ENCODE measurements around the gene PGAM5. TPM values are rescaled to one million over a fixed set of nuclear protein-coding genes. Genes with fewer than 3 reads are reported as not detected.

The PGAM5 gene
- total and polyA plus RNA-seq, 2 of the 4 experiments (the other 2 are of a cell fraction), result 25.2 to 37.8 TPM

DNA sequence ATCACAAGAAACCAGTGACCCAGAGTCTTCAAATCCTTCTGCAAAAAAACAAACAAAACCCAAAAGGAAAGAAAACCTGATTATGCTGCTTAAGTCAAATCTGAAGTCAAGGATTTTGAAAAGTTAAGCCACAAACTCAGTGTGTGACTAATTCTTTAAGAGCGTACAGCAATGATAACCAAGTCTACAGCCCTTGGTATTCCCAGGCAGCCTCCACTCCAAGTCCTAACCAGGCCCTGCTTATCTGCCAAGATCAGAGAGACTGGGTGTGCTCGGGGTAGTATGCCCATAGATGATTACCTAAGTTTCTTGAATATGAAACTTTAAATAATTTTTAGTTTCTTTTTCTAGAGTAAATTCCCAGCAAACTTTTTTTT lies 13.1 kb downstream of the PGAM5 start:
- no peak overlapping the region for H2AK9ac ChIP-seq (replicated peaks; ENCODE audit: low read depth, low read length, poor library complexity)
- no peak overlapping the region for H2AK5ac ChIP-seq (ENCODE audit: low read depth, low read length)
- H4K91ac ChIP-seq (ENCODE audit: insufficient read depth, low read depth, low read length), result no peak overlapping the region
- peaks cover 69% of the 10 kb centered on the region for H3K36me3 ChIP-seq (ENCODE audit: control insufficient read depth, insufficient read depth, low read length)
- no peak overlapping the region for H4K8ac ChIP-seq (ENCODE audit: low read depth in 2 of 2, low read length in 2 of 2)
- H3K9me1 ChIP-seq (ENCODE audit: insufficient read depth, low read length), result no peaks in the 10 kb centered on the region
- no peak overlapping the region for H2BK5ac ChIP-seq (ENCODE audit: low read depth, low read length, poor library complexity, severe bottlenecking)
- H3K27ac ChIP-seq (ENCODE audit: insufficient read depth, low read length), result no peak overlapping the region
- no TSS peak for BruUV-seq (replicated peaks)
- in situ Hi-C loops (cut with MboI; ENCODE audit: low sequenced_read_pairs) (no loop called here), intact Hi-C loops (cut with micrococcal nuclease) (no loop called here), dilution Hi-C loops (cut with HindIII; ENCODE audit: low sequenced_read_pairs, unreplicated experiment) (no loop called here)
- ATAC-seq (ENCODE audit: low read depth), result peak; percentile 44; the same call in 1 of the 2 replicates
- peaks cover 34% of the 10 kb centered on the region for H4K20me1 ChIP-seq (ENCODE audit: insufficient read depth, low read length)
- H2AFZ ChIP-seq (replicated peaks; ENCODE audit: low read length, poor library complexity), result no peak overlapping the region
- peak; percentile 44 for DNase-seq
- no peak overlapping the region for H2BK15ac ChIP-seq (ENCODE audit: low read depth, low read length)
- CTCF ChIA-PET, result interaction anchor here (0.5 kb wide), 1 partner anchor 10 kb away, joined by 5 read pairs; no protein-coding TSS in a partner anchor
- no peak overlapping the region for H3K56ac ChIP-seq (ENCODE audit: extremely low read depth, insufficient read depth, low read length)
- no peak overlapping the region for H3K4ac ChIP-seq (ENCODE audit: low read depth, low read length)
- no peak overlapping the region for H2BK120ac ChIP-seq (ENCODE audit: low read depth, low read length)
- H3K9ac ChIP-seq (ENCODE audit: low read depth, low read length), result no peak overlapping the region
- TF ChIP-seq CEBPB (IDR thresholded peaks at IDR 0.05; ENCODE audit: low read depth, low read length), result no peak
- no peak for TF ChIP-seq SMC3 (IDR thresholded peaks at IDR 0.05; ENCODE audit: low read depth, low read length)
- no peak for TF ChIP-seq FOS (IDR thresholded peaks at IDR 0.05; ENCODE audit: low read depth, low read length)
- no peak for TF ChIP-seq RCOR1 (IDR thresholded peaks at IDR 0.05; ENCODE audit: insufficient replicate concordance, low read length)
- TF ChIP-seq RAD21 (IDR thresholded peaks at IDR 0.05; ENCODE audit: low read length), result no peak
- TF ChIP-seq MAZ (IDR thresholded peaks at IDR 0.05; ENCODE audit: borderline replicate concordance, low read depth, low read length), result no peak
- TF ChIP-seq NFE2L2 (IDR thresholded peaks at IDR 0.05; ENCODE audit: low read depth, low read length), result no peak
- TF ChIP-seq, protein P1, sequence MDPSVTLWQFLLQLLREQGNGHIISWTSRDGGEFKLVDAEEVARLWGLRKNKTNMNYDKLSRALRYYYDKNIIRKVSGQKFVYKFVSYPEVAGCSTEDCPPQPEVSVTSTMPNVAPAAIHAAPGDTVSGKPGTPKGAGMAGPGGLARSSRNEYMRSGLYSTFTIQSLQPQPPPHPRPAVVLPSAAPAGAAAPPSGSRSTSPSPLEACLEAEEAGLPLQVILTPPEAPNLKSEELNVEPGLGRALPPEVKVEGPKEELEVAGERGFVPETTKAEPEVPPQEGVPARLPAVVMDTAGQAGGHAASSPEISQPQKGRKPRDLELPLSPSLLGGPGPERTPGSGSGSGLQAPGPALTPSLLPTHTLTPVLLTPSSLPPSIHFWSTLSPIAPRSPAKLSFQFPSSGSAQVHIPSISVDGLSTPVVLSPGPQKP (IDR thresholded peaks at IDR 0.05; ENCODE audit: borderline replicate concordance, low read depth, low read length), result no peak
- POLR2A ChIA-PET (ENCODE audit: unreplicated experiment), result no interaction called here
- no peak overlapping the region for H3K23ac ChIP-seq (ENCODE audit: low read depth, low read length)
- no peak overlapping the region for H3K18ac ChIP-seq (ENCODE audit: low read depth, low read length)
- no peak overlapping the region for H3K14ac ChIP-seq (replicated peaks; ENCODE audit: low read depth, low read length)
- H3K4me1 ChIP-seq (ENCODE audit: control insufficient read depth, insufficient read depth, low read length), result no peaks in the 10 kb centered on the region
- peaks cover 29 to 53% of the 10 kb centered on the region in 2 experiments for H3K79me1 ChIP-seq (ENCODE audit: low read depth in 1 of 2, low read length in 2 of 2)
- no CpG with 5 or more reads among the region's 2 CpGs for WGBS, 2 experiments (ENCODE audit: extremely low coverage in 2 of 2, insufficient read length in 1 of 2)
- H3K4me3 ChIP-seq (ENCODE audit: insufficient read depth, low read depth, low read length), result no peak overlapping the region
- no peak overlapping the region for H4K5ac ChIP-seq (ENCODE audit: low read depth, low read length)
- no peak overlapping the region for H3K4me2 ChIP-seq (ENCODE audit: low read depth, low read length)
- H3K9me3 ChIP-seq (ENCODE audit: control insufficient read depth, insufficient read depth, low read length), result no peaks in the 10 kb centered on the region
- no peaks in the 10 kb centered on the region for H3K27me3 ChIP-seq (ENCODE audit: control insufficient read depth, insufficient read depth, low read length)
- H2BK20ac ChIP-seq (ENCODE audit: low read depth, low read length), result no peak overlapping the region
